ENCODE measurements around the gene BST1.

- TF ChIP-seq MYC (IDR thresholded peaks at IDR 0.05; ENCODE audit: low read depth, low read length): no peak
- no peak for TF ChIP-seq POLR2AphosphoS5 (IDR thresholded peaks at IDR 0.05; ENCODE audit: insufficient read depth, low read depth, low read length)
- no peak for TF ChIP-seq EZH2 (IDR thresholded peaks at IDR 0.05; ENCODE audit: borderline replicate concordance, low read depth, low read length, severe bottlenecking)
Observed at GRCh38 chr4:15765391-15765790, 62.5 kb downstream of the BST1 start.
